Left cardiac atrium (tissue), 4 donors: ENCODE results near the gene COG2. TPM values are rescaled to one million over a fixed set of nuclear protein-coding genes. Genes with fewer than 3 reads are reported as not detected.
"Not testable (repeated sequence)": the region's sequence is repeated elsewhere in the genome, so short reads cannot be mapped to it uniquely, and the experiment has no call there.

ENCODE experiments used
- ATAC-seq, 2 donors: fragments of 200-7000 bp; cut with Tn5 transposase; one replicate each; pipeline ENCODE4 v1.9.1; 2020; ENCODE audit warnings: mild to moderate bottlenecking in 2 of 2, moderate library complexity in 2 of 2
- DNase-seq: peaks from one replicate; pipeline ENCODE4 v3.0.0-alpha.2; 2020
- intact Hi-C, 2 donors: fragments of 100-400 bp; cut with DNase I; formaldehyde crosslinking; loops; one replicate each; pipeline versions ENCODE4 v1.14.1 to v1.15.1; 2022 to 2023
- total RNA-seq, 2 donors: library from RNA; stranded (reverse); fragmentation: NEBNext Ultra II Directional; extraction: Animal tissue kit (Norgen Biotek cat#: 25700); gene quantifications; one replicate each; pipeline ENCODE4 v1.2.1, GENCODE V29; 2021
- donor health status: DM: no; HTN: yes; CAD: no.
- donor health status: DM: no; HTN: yes; CAD: no; lungs with severe emphysema.
- donor health status: DM: yes; HTN: yes; CAD: no.
- donor health status: Dilated cardiomyopathy.

COG2 gene
- total RNA-seq, 2 donors from 2014 or later = 30.5 to 31.2 TPM

DNA sequence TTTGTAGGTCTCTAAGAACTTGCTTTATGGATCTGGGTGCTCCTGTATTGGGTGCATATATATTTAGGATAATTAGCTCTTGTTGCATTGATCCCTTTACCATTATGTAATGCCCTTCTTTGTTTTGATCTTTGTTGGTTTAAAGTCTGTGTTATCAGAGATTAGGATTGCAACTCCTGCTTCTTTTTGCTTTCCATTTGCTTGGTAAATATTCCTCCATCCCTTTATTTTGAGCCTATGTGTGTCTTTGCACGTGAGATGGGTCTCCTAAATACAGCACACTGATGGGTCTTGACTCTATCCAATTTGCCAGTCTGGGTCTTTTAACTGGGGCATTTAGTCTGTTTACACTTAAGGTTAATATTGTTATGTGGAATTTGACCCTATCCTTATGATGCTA is 14.4 kb downstream of the COG2 start:
- intact Hi-C loops, ATAC-seq: not testable (repeated sequence)

DNA sequence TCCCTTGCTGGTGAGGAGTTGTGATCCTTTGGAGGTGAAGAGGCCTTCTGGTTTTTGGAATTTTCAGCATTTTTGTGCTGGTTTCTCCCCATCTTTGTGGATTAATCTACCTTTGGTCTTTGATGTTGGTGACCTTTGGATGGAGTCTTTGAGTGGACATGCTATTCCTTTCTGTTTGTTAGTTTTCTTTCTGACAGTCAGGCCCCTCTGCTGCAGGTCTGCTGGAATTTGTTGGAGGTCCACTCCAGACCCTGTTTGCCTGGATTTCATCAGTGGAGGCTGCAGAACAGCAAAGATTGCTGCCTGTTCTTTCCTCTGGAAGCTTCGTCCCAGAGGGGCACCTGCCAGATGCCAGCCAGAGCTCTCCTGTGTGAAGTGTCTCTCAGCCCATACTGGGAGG is 15.8 kb downstream of the COG2 start:
- DNase-seq, ATAC-seq, intact Hi-C loops: not testable (repeated sequence)

More for the DNA sequence above, 14.4 kb downstream of the COG2 start:
- DNase-seq = not testable (repeated sequence)

DNA sequence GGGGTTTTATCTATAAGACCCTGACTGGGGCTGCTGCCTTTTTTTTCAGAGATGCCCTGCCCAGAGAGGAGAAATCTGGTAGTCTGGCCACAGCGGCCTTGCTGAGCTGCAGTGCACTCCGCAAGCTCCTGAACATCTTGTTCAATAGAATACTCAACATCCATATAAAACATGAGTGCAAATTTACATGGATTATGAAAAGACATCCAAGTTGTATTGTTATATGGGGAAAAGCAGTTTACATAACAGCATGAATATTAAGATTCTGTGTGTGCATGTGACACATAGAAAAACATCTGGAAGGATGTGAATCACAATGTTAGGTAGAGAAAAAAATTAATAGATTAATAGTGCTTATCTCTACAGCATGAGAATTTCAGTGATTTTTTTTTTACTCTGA is 16.4 kb downstream of the COG2 start:
- intact Hi-C loops = no loop called here
- ATAC-seq = no peak
- DNase-seq = no peak

DNA sequence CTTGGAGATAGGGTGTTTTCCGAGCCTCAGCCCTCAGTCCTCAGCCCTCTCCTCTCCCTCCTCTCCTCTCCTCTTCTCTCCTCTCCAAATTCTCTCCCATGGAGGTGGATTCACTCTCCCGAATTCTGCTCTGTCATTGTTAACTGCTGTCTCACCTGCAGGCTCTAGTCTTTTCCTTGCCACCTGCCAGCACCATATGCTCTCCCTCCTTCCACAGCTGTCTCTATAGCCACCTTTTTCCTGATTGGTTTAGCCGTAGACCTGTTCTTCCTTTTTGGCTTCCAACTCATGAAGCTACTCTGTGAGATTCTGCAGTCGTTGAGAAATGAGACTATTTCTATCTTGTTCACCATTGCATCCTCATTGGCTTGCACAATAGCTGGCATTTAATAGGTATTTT is 19.7 kb downstream of the COG2 start:
- intact Hi-C loops = no loop called here
- ATAC-seq = no peak
- DNase-seq = no peak

DNA sequence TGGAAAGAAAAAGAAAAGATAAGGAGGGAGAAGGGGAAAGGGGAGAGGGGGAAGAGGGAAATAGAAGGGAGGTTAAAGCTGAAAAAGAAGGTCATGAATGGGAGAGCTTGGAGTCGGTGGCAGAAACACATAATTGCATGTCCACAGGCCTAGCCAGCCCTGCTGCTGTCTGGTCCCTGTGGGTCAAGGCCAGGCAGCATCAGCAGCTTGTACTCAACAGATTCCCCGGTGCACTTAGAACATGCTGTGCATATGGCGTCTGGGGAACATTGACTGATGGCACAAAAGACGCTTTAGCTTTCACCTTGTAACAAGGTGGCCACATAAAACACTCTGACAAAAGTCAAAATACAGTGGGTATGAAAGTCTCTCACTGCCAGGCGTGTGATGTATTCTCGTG is 25.9 kb downstream of the COG2 start:
- no peak for ATAC-seq
- no peak for DNase-seq
- intact Hi-C loops = no loop called here

DNA sequence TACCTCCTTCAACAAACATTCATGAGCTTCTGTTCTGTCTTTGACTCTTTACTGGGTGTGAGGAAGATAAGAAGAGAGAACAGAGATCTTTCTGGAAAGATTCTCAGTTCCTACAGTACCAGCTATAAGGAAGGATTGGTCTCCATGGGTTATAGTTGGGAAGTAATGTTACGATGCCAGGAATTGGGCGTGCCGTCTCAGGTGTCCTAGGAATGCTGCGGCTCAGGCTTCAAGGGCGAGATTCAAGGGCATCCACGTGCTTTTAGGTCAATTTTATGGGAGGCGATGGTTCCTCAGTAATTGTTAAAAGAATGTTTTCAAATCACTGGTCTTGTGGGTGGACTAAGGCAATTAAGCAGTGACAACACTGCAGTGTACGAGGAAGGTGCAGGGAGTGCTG is 27.3 kb downstream of the COG2 start:
- ATAC-seq (no peak), DNase-seq (no peak)
- intact Hi-C loops = no loop called here

- intact Hi-C loops = no loop called here
- ATAC-seq (no peak), DNase-seq (no peak)
Measured at GRCh38 chr1:230674581-230674980, 32.3 kb downstream of the COG2 start.

DNA sequence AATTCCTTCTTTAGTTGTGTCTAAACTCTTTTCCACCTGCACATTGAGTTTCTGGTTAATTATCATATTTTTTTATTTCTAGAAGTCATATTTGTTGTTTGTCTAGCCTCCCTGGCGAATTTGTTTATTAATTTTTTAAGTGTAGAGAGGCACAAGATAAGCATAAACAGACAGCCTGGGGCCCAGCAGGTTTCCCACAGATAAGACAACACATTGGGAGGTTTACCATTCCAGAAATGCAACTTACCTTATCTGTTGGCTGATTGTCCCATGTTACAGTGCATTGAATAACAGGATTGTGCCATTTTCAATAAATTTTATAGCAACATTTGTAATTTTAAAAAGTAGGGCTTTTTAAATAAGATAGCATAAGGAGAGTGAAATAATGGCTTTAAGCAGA is 34.9 kb downstream of the COG2 start:
- DNase-seq (no peak), ATAC-seq (no peak)
- intact Hi-C loops = no loop called here

DNA sequence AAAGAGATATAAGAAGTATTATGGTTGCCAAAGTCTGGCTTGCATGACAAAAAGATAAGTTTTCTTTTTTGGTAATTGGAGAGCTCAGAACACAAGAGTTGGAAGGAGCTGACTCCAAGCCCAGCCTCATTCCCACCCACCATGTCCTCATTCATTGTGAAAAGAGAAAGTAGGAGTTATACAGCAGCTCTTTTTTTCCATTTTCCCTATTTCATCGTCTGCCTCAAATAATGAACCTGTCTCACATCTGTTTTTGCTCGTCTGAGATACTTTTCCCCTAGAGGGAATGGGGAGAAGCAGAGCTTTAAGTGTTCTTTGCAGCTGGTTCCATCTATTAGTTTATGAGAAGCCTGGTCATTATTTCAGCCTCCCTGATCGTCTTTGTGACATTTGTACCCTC is 36.9 kb downstream of the COG2 start:
- intact Hi-C loops = no loop called here
- DNase-seq (no peak), ATAC-seq (no peak)

DNA sequence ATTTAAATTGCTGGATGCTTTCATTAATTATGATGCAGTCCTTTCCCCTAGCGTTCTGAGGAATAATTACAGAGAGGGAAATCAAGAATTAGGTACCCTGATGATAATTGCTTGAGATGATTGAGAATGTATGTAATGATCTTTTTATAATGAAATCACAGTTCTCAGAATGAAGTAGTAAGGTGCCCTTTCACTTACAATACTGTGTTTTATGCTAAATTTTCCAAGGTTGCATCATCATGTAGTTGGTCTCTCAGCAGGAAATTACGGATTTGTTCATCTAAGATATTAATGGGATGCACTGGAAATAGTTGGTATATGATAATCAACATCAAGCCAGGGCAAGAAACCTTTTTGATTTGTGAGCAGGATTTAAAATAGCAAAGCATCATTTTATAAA is 37.5 kb downstream of the COG2 start:
- intact Hi-C loops = no loop called here
- no peak for DNase-seq
- ATAC-seq = no peak

DNA sequence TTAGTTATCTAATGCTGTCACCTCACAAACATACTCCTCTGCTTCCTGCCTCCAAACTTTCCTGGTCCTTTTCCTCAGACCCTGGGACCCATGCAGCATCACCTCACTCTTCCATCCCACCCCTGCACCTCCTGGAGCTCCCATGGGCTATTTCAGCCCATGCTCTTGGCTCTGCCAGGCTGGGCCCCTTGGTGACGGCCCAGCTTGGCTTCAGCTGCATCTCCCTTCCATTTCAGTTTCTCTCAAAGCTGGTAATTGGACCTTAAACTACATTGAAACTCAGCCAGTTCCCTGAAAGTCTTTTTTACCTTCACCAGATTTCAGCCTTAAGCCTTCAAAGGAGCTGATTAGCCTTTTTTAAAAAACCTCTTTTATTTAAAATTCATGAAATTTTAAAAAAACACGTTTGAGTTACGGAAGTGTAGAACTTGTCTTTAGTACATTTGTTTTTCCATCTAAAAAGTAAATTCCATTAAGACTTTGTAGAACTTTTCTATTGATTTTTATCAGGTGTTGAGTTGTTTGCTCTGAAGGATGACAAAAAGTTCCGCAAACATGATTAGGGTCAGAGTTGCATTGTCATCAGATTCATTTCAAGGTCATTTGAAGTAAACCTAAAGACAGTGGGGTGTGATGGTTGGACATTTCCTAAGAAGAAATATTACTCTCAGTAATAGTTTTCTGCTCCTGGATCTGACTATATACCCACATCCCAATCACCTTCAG is 38.2 kb downstream of the COG2 start:
- DNase-seq (no peak), ATAC-seq (no peak)
- intact Hi-C loops = no loop called here

DNA sequence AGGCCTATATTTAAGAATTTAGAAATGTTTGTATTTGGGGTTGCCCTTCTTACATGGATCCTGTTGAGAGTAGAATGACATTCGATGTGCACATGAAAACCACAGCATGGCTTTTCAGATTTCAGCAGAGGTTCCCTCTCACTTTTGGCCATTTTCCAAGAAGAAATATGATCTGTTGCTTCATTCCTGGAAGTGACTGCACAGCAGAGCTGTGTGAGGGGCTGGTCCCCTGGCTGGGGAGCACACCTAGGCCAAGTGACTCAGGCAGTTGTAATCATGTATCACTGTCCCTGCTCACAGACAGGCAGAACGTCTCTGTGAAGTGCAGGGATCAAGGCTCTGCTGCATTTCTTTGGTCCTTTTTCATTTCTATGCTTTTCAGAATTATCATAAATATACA is 39.3 kb downstream of the COG2 start:
- peak; percentile 85 to 90 for ATAC-seq
- intact Hi-C loops = no loop called here
- DNase-seq = no peak

- DNase-seq = no peak
- intact Hi-C loops = no loop called here
- peak; percentile 70 to 74 for ATAC-seq
Measured at GRCh38 chr1:230682274-230682673, 40.0 kb downstream of the COG2 start.

DNA sequence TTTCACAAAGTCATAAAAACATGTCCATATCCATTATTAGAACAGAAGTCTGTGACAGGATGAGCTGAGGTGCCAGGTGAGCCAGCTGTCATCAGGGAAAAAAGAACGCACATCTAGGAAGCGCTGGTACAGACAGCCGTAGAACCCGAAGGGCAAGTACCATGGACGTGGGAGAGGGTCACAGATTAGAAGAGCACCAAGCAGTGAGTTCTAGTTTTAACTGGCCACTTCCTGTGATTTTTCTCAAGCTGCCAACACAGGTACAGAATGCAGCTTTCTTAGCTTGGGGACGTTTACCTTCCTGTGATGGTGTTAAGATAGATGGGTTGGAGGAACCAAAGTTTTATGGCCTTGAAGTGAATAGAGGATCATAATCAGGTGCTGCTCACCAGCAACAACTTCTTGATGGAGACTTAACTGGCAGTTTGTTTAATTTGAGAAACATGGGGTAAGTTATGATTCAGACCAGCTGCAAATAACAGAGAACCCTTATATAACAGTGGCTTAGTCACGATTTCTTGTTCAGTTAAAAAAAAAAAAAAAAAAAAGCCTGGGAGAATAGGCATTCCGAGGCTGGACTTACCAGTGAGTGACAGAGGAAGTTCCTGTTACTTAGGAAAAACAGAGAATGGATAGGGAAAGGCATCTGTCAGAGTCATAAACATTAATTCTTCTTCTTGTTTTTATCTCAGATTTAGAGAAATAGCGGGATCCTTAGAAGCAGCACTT is 40.8 kb downstream of the COG2 start:
- ATAC-seq = peak; percentile 52 to 70
- intact Hi-C loops = no loop called here

DNA sequence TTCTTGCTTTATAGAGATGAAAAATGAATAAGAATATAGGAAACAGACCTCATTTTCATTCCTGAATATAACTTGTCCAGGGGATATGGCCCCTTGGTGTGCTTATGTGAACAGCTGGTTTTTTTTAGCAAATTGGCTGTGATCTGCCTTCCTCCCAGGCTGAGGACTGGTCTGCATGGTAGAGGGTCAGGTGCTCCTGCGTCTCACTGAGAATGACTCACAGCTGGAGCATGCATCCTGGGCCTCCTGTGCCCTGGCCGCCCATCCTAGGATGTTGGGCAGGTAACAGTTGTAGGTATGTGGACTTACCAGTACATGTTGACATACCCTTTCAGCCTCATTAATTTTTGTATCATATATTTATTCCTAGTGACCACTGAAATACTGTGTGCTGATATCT is 41.9 kb downstream of the COG2 start:
- ATAC-seq (no peak), DNase-seq (no peak)
- intact Hi-C loops = no loop called here

More for the DNA sequence above, 40.8 kb downstream of the COG2 start:
- DNase-seq = no peak

GRCh38 chr1:230684998-230685397 is 42.7 kb downstream of the COG2 start:
- no peak for ATAC-seq
- intact Hi-C loops = no loop called here
- no peak for DNase-seq

DNA sequence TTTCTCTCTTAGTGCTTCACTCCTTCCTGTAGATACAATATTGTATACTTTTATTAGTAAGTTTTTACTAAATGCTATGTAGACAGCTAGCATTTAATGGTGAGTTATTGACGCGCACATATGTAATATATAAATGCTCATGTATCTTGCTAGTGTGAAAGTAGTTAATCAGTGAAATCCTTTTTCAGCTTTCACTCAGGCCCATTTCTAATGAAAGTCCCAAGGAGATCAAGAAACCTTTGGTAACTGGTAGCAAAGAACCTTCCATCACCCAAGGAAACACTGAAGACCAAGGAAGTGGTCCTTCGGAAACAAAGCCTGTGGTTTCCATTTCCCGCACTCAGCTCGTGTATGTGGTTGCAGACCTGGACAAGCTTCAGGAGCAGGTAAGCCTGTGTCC is 44.5 kb downstream of the COG2 start:
- intact Hi-C loops = no loop called here
- DNase-seq = no peak
- ATAC-seq = no peak

DNA sequence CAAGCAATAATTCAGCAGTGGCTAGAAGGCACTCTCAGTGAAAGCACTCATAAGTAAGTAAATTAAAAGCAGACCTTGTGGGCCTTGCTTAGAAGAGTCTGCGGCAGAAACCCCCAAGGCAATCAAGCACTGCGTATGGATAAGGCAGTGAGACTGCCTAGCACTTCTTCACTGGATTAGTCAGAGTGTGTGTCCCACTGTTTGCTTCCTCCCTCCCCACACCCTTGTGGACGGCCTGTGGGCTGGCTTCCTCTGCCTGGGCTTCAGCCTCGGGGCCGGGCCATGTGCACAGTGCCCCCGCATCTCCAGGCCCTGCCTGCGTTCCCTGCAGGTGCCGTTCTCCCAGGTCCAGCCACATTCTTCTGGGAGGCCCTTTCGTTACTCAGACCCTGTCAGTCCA is 47.8 kb downstream of the COG2 start:
- ATAC-seq (no peak), DNase-seq (no peak)
- intact Hi-C loops = no loop called here

DNA sequence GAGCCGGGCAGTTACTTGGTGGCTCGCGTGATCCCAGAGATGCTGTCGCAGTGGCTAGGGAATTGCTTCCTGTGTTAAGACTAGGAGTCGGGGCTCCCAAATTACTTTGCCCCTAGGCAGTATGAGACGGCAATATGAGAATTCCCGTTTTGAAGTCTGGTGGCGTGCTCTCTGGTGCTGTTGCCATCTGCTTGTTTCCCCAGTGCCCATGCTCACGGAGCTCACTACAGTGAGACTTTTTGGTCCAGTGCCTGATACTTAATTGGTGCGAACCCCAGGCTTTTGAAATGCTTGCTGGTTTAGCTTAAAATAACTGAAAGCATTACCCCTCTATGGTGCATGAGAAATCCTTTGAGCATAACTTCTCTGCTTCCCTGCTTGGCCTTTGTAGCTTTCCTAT is 49.3 kb downstream of the COG2 start:
- DNase-seq = no peak
- intact Hi-C loops = no loop called here
- no peak for ATAC-seq

DNA sequence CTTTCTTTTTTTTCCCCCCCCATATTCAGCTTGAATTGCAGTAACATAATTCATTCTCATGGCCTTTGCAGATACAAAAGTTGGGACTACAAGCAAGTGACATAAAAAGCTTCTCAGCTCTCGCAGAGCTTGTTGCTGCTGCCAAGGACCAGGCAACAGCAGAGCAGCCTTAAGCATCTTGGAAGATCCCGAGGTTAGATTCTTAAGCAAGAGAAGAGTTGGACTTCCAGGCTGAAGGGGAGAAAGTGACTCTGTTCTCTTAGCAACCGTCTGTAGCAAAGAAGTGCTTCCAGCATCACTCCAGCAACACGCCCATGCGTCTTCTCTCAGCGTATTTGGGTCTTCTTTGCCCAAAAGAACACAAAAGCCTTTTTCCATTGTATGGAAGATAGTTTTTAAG is 50.9 kb downstream of the COG2 start:
- intact Hi-C loops = no loop called here
- no peak for ATAC-seq
- DNase-seq = no peak

GRCh38 chr1:230693777-230694176 is 51.5 kb downstream of the COG2 start:
- intact Hi-C loops = no loop called here
- DNase-seq = no peak
- no peak for ATAC-seq
